ENCODE data around the gene RALGPS1. TPM values are rescaled to one million over a fixed set of nuclear protein-coding genes. Genes with fewer than 3 reads are reported as not detected.
A peak's percentile ranks its signal among the peaks of the same experiment; 100 is the strongest.

The RALGPS1 gene
- total RNA-seq, 6 donors from 2014 or later, result 12.3 to 52.4 (median 17.1) TPM

GRCh38 chr9:127215268-127216209 lies 301.0 kb downstream of the RALGPS1 start:
- 89 to 94% methylated on average over 11 to 14 of the region's 14 CpGs for WGBS, 2 donors
- Histone ChIP-seq H3K4me1 (peaks cover 0 to 4% (median 0%) of the 10 kb centered on the region in 4 donors), H3K36me3 (no peaks in the 10 kb centered on the region), H3K9me3 (no peaks in the 10 kb centered on the region), H3K27me3 (no peaks in the 10 kb centered on the region), H3K4me3 (no peak overlapping the region), H3K27ac (no peak overlapping the region)
- TF ChIP-seq POLR2A (IDR thresholded peaks at IDR 0.05), result no peak
- TF ChIP-seq EP300 (IDR thresholded peaks at IDR 0.05), result no peak
- no peak for TF ChIP-seq CTCF (IDR thresholded peaks at IDR 0.05)
- no peak for TF ChIP-seq POLR2AphosphoS5 (IDR thresholded peaks at IDR 0.05)
- no peak for ATAC-seq (ENCODE audit: low FRiP score in 2 of 2)
- peak; percentile 10 to 24 for DNase-seq

- H3K27ac ChIP-seq, result no peak overlapping the region
- TF ChIP-seq EP300 (IDR thresholded peaks at IDR 0.05) (no peak), POLR2A (IDR thresholded peaks at IDR 0.05) (no peak)
- no peak overlapping the region for H3K4me3 ChIP-seq
- DNase-seq (peak in 1 of 2 donors; percentile 10), ATAC-seq (ENCODE audit: low FRiP score in 2 of 2) (no peak)
- H3K27me3 ChIP-seq, result no peaks in the 10 kb centered on the region
- no peaks in the 10 kb centered on the region for H3K36me3 ChIP-seq
- peaks cover 0 to 4% (median 0%) of the 10 kb centered on the region in 4 donors for H3K4me1 ChIP-seq
- H3K9me3 ChIP-seq, result no peaks in the 10 kb centered on the region
- 83 to 91% methylated on average over 7 of the region's 7 CpGs for WGBS, 2 donors
Observed at GRCh38 chr9:127216210-127216887, 301.8 kb downstream of the RALGPS1 start.

GRCh38 chr9:127216888-127217217 lies 302.3 kb downstream of the RALGPS1 start:
- TF ChIP-seq EP300 (IDR thresholded peaks at IDR 0.05) (no peak), POLR2A (IDR thresholded peaks at IDR 0.05) (no peak), POLR2AphosphoS5 (IDR thresholded peaks at IDR 0.05) (no peak), CTCF (IDR thresholded peaks at IDR 0.05) (no peak)
- DNase-seq, result peak in 1 of 2 donors; percentile 19
- Histone ChIP-seq H3K9me3 (no peaks in the 10 kb centered on the region), H3K4me3 (no peak overlapping the region), H3K36me3 (no peaks in the 10 kb centered on the region), H3K27ac (no peak overlapping the region), H3K27me3 (no peaks in the 10 kb centered on the region), H3K4me1 (peaks cover 0 to 4% (median 0%) of the 10 kb centered on the region in 4 donors)
- ATAC-seq (ENCODE audit: low FRiP score in 2 of 2), result no peak
- 76 to 88% methylated on average over 4 to 5 of the region's 5 CpGs for WGBS, 2 donors

- 91% methylated on average over 6 to 10 of the region's 10 CpGs for WGBS, 2 donors
- no peaks in the 10 kb centered on the region for H3K27me3 ChIP-seq
- DNase-seq (peak; percentile 8 to 34), ATAC-seq (ENCODE audit: low FRiP score in 2 of 2) (peak in 1 of 2 donors; percentile 30)
- no peak overlapping the region for H3K27ac ChIP-seq
- no peaks in the 10 kb centered on the region for H3K9me3 ChIP-seq
- no peaks in the 10 kb centered on the region for H3K36me3 ChIP-seq
- no peak overlapping the region for H3K4me3 ChIP-seq
- no peak for TF ChIP-seq EP300 (IDR thresholded peaks at IDR 0.05)
- no peak for TF ChIP-seq CTCF (IDR thresholded peaks at IDR 0.05)
- H3K4me1 ChIP-seq, result peaks cover under 1 to 4% (median 1%) of the 10 kb centered on the region in 4 donors
Observed at GRCh38 chr9:127218818-127219217, 304.2 kb downstream of the RALGPS1 start.

- Histone ChIP-seq H3K4me3 (no peak overlapping the region), H3K4me1 (peaks cover 2 to 9% (median 8%) of the 10 kb centered on the region in 4 donors), H3K9me3 (no peaks in the 10 kb centered on the region), H3K27ac (no peak overlapping the region), H3K36me3 (no peaks in the 10 kb centered on the region), H3K27me3 (no peaks in the 10 kb centered on the region)
- WGBS, 2 donors, result 65 to 75% methylated on average over 6 of the region's 6 CpGs
- TF ChIP-seq CTCF (IDR thresholded peaks at IDR 0.05), result no peak
- ATAC-seq (ENCODE audit: low FRiP score in 2 of 2) (no peak), DNase-seq (peak in 1 of 2 donors; percentile 22)
Observed at GRCh38 chr9:127219520-127219919, 304.9 kb downstream of the RALGPS1 start.
